GM23338 (cell line): ENCODE data around the gene LAS1L. TPM values are rescaled to one million over a fixed set of nuclear protein-coding genes. Genes with fewer than 3 reads are reported as not detected.
"Not testable (repeated sequence)": the region's sequence is repeated elsewhere in the genome, so short reads cannot be mapped to it uniquely, and the experiment has no call there.

ENCODE experiments used
- ATAC-seq: fragments of 200-7000 bp; cut with Tn5 transposase; 3 replicates; pipeline ENCODE4 v1.9.1; 2020
- DNase-seq: peaks from one replicate; pipeline ENCODE4 v3.0.0-alpha.2; 2015; ENCODE audit warnings: low spot score
- H2AFZ ChIP-seq: fragments of 200-600 bp; sonication (generic); 2 replicates; pipeline ENCODE4 v1.8.0; 2016; ENCODE audit warnings: antibody characterized with exemption, mild to moderate bottlenecking, moderate library complexity
- H3F3A ChIP-seq: fragments of 200-600 bp; sonication (generic); replicated peaks from 2 replicates; pipeline ENCODE4 v1.8.0; 2017; ENCODE audit warnings: antibody characterized with exemption, mixed run types, low read depth
- H3K27ac ChIP-seq: fragments of 200-600 bp; sonication (generic); 2 replicates; pipeline ENCODE4 v1.6.1; 2016; ENCODE audit warnings: low read depth
- H3K27me3 ChIP-seq: fragments of 200-600 bp; sonication (generic); 2 replicates; pipeline ENCODE4 v1.8.0; 2016; ENCODE audit warnings: mild to moderate bottlenecking, mixed run types, moderate library complexity; ENCODE audit not compliant: insufficient read depth
- H3K36me3 ChIP-seq: fragments of 200-600 bp; sonication (generic); 2 replicates; pipeline ENCODE4 v1.8.0; 2016; ENCODE audit warnings: mild to moderate bottlenecking; ENCODE audit not compliant: insufficient read depth
- H3K4me1 ChIP-seq: fragments of 200-600 bp; sonication (generic); 2 replicates; pipeline ENCODE4 v1.8.0; 2016; ENCODE audit warnings: mild to moderate bottlenecking, moderate library complexity; ENCODE audit not compliant: insufficient read depth
- H3K4me2 ChIP-seq: fragments of 200-600 bp; sonication (generic); 2 replicates; pipeline ENCODE4 v1.7.1; 2017; ENCODE audit warnings: mixed run types
- H3K4me3 ChIP-seq: fragments of 200-600 bp; sonication (generic); 2 replicates; pipeline ENCODE4 v1.6.1; 2016; ENCODE audit warnings: mixed run types
- H3K79me2 ChIP-seq: fragments of 200-600 bp; sonication (generic); replicated peaks from 2 replicates; pipeline ENCODE4 v1.8.0; 2017; ENCODE audit warnings: mild to moderate bottlenecking; ENCODE audit not compliant: insufficient read depth
- H3K9me2 ChIP-seq: fragments of 200-600 bp; sonication (generic); 2 replicates; pipeline ENCODE4 v1.8.0; 2017; ENCODE audit not compliant: insufficient read depth
- H4K20me1 ChIP-seq: fragments of 200-600 bp; sonication (generic); replicated peaks from 2 replicates; pipeline ENCODE4 v1.8.0; 2017; ENCODE audit warnings: mild to moderate bottlenecking; ENCODE audit not compliant: insufficient read depth
- H3K27ac Mint-ChIP-seq: 2 replicates; pipeline ENCODE4 v1.8.0; 2020; ENCODE audit warnings: inconsistent platforms, mild to moderate bottlenecking, moderate library complexity, mixed read lengths
- H3K27me3 Mint-ChIP-seq: 3 replicates; pipeline ENCODE4 v1.8.0; 2022; ENCODE audit warnings: low read depth, mild to moderate bottlenecking, moderate library complexity, mixed read lengths, inconsistent platforms; ENCODE audit not compliant: insufficient read depth, poor library complexity
- H3K36me3 Mint-ChIP-seq: 3 replicates; pipeline ENCODE4 v1.8.0; 2021; ENCODE audit warnings: low read depth, mild to moderate bottlenecking, inconsistent platforms, moderate library complexity, mixed read lengths
- H3K4me1 Mint-ChIP-seq: 3 replicates; pipeline ENCODE4 v1.8.0; 2020; ENCODE audit warnings: mild to moderate bottlenecking, inconsistent platforms, mixed read lengths
- H3K4me3 Mint-ChIP-seq: 3 replicates; pipeline ENCODE4 v1.8.0; 2021; ENCODE audit warnings: moderate library complexity, mild to moderate bottlenecking, inconsistent platforms, mixed read lengths
- H3K9me3 Mint-ChIP-seq: 3 replicates; pipeline ENCODE4 v1.8.0; 2020; ENCODE audit warnings: moderate library complexity, mild to moderate bottlenecking, inconsistent platforms, mixed read lengths
- CREB1 ChIP-seq: fragments of 250-450 bp; sonication (Bioruptor Pico); IDR thresholded peaks from 2 replicates; pipeline ENCODE4 v1.5.0; 2020; ENCODE audit warnings: low read depth, mild to moderate bottlenecking, moderate library complexity
- CTCF ChIP-seq, 2 experiments: fragments of 200-600 bp in 1 of 2; sonication (generic) in 1 of 2; conservative IDR thresholded peaks; 2 replicates each; pipeline versions ENCODE4 v1.5.1 to v1.6.1; 2016 to 2017; ENCODE audit warnings: antibody characterized with exemption in 2 of 2, low read depth in 2 of 2, mild to moderate bottlenecking in 2 of 2, moderate library complexity in 1 of 2
- EZH2 ChIP-seq: fragments of 200-600 bp; sonication (generic); IDR thresholded peaks from one replicate; pipeline ENCODE4 v1.8.0; 2017; ENCODE audit warnings: antibody characterized with exemption, mild to moderate bottlenecking, low read depth; ENCODE audit not compliant: unreplicated experiment
- JUNB ChIP-seq: IDR thresholded peaks from one replicate; pipeline ENCODE4 v1.6.1; 2016; ENCODE audit warnings: antibody characterized with exemption; ENCODE audit not compliant: unreplicated experiment
- polyA plus RNA-seq: library from polyadenylated mRNA; unstranded; fragments of >200 nt; fragmentation: Nextera tagmentation; extraction: Ambion mirVana; gene quantifications from 2 replicates; pipeline ENCODE4 v1.2.1, GENCODE V29; 2016
- total RNA-seq: library from RNA; depleted of rRNA; stranded (reverse); fragments of >200 nt; shearing (Covaris generic); gene quantifications from 2 replicates; pipeline ENCODE4 v1.2.3, GENCODE V29; 2014
- TF ChIP-seq, protein P1 (sequence below): fragments of 250-450 bp; sonication (Bioruptor Pico); IDR thresholded peaks from 2 replicates; pipeline ENCODE4 v1.5.0; 2020; ENCODE audit warnings: mild to moderate bottlenecking, moderate library complexity
- TF ChIP-seq, protein P2 (sequence below): IDR thresholded peaks from one replicate; pipeline ENCODE4 v1.6.1; 2018; ENCODE audit warnings: antibody characterized with exemption; ENCODE audit not compliant: unreplicated experiment

The LAS1L gene
- total and polyA plus RNA-seq, 2 experiments from 2014 or later = 46.5 to 64.4 TPM

DNA sequence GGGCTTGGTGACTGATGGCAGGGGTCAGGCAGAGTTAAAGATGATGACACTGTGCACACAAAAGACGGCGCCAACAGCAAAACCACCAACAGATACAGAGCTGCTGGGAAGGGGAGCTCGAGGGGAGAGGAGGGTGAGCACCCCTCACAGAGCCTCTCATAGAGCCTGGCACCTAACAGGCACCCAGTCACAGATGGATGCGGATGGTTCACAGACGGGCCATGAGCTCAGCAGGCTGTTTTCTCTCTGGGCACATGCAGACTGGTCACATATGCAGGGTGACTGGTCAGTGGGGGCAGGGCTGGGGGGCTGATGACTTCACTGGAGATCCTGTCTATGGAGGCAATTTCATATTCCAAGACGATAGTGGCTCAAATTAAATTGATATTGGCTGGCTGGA is 15.1 kb downstream of the LAS1L start:
- not testable (repeated sequence) for H3K27ac ChIP-seq, H3K27ac Mint-ChIP-seq, DNase-seq, H3K27me3 Mint-ChIP-seq, H4K20me1 ChIP-seq, H2AFZ ChIP-seq, H3K9me2 ChIP-seq, ATAC-seq, H3K4me2 ChIP-seq, H3K27me3 ChIP-seq, H3K4me3 ChIP-seq, H3K4me1 Mint-ChIP-seq, H3K36me3 ChIP-seq, H3K4me3 Mint-ChIP-seq, H3K9me3 Mint-ChIP-seq, H3K79me2 ChIP-seq, H3K4me1 ChIP-seq, H3F3A ChIP-seq
- peaks cover 50% of the 10 kb centered on the region for H3K36me3 Mint-ChIP-seq

DNA sequence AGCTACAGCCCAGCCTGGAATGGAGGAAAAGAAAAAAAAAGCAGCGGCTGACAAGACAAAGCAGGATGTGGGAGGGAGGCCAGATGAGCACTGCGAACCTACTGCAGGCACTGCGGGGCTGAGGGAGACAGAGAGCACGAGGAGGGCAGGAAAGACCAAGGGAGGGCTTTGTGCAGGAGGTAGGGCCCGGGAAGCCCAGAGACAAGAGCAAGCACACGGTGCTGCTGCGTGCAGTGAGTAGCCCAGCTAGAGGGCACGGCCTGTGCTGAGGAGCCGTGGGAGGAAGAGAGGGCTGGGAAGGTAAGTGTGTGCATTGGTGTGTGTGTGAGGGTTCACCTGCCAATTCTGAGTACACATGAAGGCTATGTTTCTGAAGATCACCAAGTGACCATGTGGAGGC is 15.6 kb downstream of the LAS1L start:
- H3K4me1 ChIP-seq, H4K20me1 ChIP-seq, H3K4me3 Mint-ChIP-seq, H3K4me1 Mint-ChIP-seq, DNase-seq, H3K4me3 ChIP-seq, H3K36me3 ChIP-seq, H3K27ac ChIP-seq, H3K79me2 ChIP-seq, H3K27ac Mint-ChIP-seq, ATAC-seq, H3K9me2 ChIP-seq, H3K4me2 ChIP-seq, H3K27me3 Mint-ChIP-seq, H3K9me3 Mint-ChIP-seq, H2AFZ ChIP-seq, H3K27me3 ChIP-seq, H3F3A ChIP-seq: not testable (repeated sequence)
- peaks cover 45% of the 10 kb centered on the region for H3K36me3 Mint-ChIP-seq

- H4K20me1 ChIP-seq = no peaks in the 10 kb centered on the region
- H3K79me2 ChIP-seq = no peaks in the 10 kb centered on the region
- H3K36me3 ChIP-seq = no peaks in the 10 kb centered on the region
- H2AFZ ChIP-seq = no peak overlapping the region
- no peaks in the 10 kb centered on the region for H3K9me2 ChIP-seq
- no peaks in the 10 kb centered on the region for H3K9me3 Mint-ChIP-seq
- H3K27ac ChIP-seq = no peak overlapping the region
- H3K4me3 ChIP-seq = no peak overlapping the region
- H3K36me3 Mint-ChIP-seq = peaks cover 41% of the 10 kb centered on the region
- H3K4me1 Mint-ChIP-seq = no peaks in the 10 kb centered on the region
- H3K4me3 Mint-ChIP-seq = no peak overlapping the region
- no peaks in the 10 kb centered on the region for H3K4me1 ChIP-seq
- no peaks in the 10 kb centered on the region for H3K27me3 ChIP-seq
- no peak overlapping the region for H3K27ac Mint-ChIP-seq
- H3K27me3 Mint-ChIP-seq = no peaks in the 10 kb centered on the region
- no peak overlapping the region for H3K4me2 ChIP-seq
- H3F3A ChIP-seq = no peaks in the 10 kb centered on the region
- DNase-seq (no peak), ATAC-seq (no peak)
- TF ChIP-seq EZH2 (no peak), CTCF (conservative IDR thresholded peaks at IDR 0.05; ENCODE audit: low read depth in 2 of 2) (no peak), CREB1 (no peak), JUNB (no peak)
- TF ChIP-seq, protein P1, sequence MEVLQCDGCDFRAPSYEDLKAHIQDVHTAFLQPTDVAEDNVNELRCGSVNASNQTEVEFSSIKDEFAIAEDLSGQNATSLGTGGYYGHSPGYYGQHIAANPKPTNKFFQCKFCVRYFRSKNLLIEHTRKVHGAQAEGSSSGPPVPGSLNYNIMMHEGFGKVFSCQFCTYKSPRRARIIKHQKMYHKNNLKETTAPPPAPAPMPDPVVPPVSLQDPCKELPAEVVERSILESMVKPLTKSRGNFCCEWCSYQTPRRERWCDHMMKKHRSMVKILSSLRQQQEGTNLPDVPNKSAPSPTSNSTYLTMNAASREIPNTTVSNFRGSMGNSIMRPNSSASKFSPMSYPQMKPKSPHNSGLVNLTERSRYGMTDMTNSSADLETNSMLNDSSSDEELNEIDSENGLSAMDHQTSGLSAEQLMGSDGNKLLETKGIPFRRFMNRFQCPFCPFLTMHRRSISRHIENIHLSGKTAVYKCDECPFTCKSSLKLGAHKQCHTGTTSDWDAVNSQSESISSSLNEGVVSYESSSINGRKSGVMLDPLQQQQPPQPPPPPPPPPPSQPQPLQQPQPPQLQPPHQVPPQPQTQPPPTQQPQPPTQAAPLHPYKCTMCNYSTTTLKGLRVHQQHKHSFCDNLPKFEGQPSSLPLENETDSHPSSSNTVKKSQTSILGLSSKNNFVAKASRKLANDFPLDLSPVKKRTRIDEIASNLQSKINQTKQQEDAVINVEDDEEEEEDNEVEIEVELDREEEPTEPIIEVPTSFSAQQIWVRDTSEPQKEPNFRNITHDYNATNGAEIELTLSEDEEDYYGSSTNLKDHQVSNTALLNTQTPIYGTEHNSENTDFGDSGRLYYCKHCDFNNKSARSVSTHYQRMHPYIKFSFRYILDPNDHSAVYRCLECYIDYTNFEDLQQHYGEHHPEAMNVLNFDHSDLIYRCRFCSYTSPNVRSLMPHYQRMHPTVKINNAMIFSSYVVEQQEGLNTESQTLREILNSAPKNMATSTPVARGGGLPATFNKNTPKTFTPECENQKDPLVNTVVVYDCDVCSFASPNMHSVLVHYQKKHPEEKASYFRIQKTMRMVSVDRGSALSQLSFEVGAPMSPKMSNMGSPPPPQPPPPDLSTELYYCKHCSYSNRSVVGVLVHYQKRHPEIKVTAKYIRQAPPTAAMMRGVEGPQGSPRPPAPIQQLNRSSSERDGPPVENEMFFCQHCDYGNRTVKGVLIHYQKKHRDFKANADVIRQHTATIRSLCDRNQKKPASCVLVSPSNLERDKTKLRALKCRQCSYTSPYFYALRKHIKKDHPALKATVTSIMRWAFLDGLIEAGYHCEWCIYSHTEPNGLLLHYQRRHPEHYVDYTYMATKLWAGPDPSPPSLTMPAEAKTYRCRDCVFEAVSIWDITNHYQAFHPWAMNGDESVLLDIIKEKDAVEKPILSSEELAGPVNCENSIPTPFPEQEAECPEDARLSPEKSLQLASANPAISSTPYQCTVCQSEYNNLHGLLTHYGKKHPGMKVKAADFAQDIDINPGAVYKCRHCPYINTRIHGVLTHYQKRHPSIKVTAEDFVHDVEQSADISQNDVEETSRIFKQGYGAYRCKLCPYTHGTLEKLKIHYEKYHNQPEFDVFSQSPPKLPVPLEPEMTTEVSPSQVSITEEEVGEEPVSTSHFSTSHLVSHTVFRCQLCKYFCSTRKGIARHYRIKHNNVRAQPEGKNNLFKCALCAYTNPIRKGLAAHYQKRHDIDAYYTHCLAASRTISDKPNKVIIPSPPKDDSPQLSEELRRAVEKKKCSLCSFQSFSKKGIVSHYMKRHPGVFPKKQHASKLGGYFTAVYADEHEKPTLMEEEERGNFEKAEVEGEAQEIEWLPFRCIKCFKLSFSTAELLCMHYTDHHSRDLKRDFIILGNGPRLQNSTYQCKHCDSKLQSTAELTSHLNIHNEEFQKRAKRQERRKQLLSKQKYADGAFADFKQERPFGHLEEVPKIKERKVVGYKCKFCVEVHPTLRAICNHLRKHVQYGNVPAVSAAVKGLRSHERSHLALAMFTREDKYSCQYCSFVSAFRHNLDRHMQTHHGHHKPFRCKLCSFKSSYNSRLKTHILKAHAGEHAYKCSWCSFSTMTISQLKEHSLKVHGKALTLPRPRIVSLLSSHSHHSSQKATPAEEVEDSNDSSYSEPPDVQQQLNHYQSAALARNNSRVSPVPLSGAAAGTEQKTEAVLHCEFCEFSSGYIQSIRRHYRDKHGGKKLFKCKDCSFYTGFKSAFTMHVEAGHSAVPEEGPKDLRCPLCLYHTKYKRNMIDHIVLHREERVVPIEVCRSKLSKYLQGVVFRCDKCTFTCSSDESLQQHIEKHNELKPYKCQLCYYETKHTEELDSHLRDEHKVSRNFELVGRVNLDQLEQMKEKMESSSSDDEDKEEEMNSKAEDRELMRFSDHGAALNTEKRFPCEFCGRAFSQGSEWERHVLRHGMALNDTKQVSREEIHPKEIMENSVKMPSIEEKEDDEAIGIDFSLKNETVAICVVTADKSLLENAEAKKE = no peak
- TF ChIP-seq, protein P2, sequence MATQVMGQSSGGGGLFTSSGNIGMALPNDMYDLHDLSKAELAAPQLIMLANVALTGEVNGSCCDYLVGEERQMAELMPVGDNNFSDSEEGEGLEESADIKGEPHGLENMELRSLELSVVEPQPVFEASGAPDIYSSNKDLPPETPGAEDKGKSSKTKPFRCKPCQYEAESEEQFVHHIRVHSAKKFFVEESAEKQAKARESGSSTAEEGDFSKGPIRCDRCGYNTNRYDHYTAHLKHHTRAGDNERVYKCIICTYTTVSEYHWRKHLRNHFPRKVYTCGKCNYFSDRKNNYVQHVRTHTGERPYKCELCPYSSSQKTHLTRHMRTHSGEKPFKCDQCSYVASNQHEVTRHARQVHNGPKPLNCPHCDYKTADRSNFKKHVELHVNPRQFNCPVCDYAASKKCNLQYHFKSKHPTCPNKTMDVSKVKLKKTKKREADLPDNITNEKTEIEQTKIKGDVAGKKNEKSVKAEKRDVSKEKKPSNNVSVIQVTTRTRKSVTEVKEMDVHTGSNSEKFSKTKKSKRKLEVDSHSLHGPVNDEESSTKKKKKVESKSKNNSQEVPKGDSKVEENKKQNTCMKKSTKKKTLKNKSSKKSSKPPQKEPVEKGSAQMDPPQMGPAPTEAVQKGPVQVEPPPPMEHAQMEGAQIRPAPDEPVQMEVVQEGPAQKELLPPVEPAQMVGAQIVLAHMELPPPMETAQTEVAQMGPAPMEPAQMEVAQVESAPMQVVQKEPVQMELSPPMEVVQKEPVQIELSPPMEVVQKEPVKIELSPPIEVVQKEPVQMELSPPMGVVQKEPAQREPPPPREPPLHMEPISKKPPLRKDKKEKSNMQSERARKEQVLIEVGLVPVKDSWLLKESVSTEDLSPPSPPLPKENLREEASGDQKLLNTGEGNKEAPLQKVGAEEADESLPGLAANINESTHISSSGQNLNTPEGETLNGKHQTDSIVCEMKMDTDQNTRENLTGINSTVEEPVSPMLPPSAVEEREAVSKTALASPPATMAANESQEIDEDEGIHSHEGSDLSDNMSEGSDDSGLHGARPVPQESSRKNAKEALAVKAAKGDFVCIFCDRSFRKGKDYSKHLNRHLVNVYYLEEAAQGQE = no peak
Observed at GRCh38 chrX:65517923-65518322, 16.7 kb downstream of the LAS1L start.
